Measurements from ENCODE around the gene IL17RC.

The IL17RC gene

DNA sequence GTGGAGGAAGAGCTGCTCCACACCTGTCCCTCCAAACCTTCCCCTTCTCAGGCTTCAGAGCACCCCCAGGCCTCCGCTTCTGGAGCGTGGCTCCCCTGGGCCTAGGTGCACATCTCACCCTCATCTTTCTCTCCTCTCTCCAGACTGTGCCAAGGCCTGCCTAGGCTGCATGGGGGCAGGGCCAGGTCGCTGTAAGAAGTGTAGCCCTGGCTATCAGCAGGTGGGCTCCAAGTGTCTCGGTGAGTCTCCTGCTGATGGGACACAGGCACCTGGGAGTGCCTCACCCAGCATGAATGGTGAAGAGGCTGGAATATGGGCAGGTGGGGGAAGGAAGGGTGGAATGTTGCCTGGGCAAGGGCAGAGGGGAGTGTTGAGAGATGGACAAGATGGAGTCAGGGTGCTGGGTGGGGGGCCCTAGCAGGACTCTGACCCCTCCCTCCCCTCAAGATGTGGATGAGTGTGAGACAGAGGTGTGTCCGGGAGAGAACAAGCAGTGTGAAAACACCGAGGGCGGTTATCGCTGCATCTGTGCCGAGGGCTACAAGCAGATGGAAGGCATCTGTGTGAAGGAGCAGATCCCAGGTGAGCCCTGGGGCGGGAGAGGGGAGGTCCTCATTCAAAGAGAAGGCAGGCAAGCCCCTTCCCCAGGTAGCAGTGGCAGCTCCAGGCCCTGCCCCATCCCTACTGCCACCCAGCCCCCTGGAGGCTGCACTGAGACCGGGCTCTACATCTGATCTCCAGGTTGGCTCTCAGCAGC, 26.2 kb downstream of the IL17RC start:
- in situ Hi-C loops (cut with MboI; ENCODE audit: low sequenced_read_pairs) = no loop called here

GRCh38 chr3:9944271-9944670, 27.4 kb downstream of the IL17RC start:
- in situ Hi-C loops (cut with MboI; ENCODE audit: low sequenced_read_pairs) = no loop called here

- in situ Hi-C loops (cut with MboI; ENCODE audit: low sequenced_read_pairs) = no loop called here
Observed at GRCh38 chr3:9945358-9945757, 28.5 kb downstream of the IL17RC start.

DNA sequence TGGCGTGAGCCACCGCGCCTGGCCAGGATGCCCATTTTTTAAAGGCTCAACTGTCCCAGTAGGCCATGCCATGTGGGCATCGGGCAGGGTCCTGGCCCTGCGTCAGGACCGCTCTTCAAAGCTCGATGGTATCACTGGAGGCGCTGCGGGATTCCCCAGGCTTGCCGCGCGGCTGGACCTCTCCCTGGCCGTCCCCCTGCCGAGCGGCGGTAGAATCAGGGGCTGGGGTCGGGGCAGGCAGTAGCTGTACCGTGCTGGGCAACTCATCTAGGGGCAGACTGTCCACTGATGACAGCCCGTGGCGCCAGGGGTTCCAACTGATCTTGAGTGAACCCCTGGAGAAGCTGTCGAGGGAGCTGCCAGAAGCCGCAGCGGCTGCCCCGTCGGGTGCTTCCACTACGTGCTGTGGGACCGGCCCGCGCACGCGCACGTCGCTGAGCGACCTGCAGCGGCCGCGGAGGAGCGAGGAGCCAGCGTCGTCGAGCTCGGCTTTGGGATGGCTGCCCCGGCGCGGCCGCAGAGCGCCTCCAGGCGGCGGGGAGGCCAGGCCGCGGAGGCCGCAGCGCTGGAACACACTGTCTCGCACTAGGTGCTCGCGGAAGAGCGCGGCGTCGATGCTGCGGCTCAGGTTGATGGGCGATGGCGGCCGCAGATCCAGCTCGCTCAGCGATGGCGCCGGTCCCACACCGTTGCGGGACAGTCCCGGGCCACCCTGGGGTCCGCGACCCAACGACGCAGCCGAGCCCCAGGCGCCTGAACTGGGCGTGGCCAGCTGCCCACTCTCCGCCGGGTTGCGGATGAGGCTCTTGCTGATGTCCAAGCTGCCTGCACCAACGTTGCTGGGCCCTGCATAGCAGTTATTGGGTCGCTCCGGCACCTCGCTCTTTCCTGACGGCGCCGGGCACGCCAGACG, 29.5 kb downstream of the IL17RC start:
- in situ Hi-C loops (cut with MboI; ENCODE audit: low sequenced_read_pairs) = no loop called here

DNA sequence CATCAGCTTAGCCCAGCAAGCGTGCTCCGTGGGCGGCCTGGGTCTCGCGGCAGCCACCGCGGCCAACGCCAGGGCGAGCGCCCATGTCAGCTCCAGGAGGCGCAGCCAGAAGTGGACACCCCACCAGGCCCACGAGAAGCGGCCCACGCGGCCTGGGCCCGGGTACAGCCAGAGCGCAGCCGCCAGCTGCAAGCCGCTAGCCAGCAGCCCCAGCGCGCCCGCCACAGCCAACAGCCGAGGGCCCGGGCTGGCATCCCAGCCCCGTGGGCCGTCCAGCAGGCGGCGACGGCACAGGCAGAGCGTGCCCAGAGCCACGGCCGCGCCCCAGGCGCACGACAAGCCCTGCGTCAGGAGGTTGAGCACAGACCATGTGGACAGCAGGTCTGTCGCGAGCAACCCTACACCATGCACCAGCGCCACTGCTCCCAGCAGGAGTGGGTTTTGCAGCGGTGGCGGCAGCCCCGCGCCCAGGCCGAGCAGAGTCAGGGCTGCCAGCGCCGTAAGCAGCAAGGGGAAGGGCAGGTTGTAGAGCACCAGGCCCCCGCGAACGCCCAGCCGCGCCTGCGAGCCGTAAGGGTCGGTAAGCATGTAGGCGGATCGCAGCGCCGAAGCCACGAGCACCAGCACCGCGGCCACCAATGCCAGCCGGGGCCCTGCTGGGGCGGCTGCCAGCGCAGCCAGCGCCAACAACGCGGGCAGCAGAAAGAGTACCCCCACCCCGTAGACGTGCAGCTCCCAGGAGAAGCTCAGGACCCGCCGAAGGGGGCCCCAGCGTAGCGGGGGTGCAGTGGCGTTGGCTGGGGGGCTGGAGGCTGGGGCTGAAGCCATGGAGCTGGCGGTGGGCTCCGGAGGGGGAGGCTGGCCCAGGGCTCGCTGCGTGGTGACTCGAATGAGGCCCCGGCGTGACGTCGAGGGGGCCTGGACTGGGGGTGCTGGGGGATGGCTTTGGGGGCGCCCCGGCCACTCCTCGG, 30.4 kb downstream of the IL17RC start:
- in situ Hi-C loops (cut with MboI; ENCODE audit: low sequenced_read_pairs) = no loop called here

DNA sequence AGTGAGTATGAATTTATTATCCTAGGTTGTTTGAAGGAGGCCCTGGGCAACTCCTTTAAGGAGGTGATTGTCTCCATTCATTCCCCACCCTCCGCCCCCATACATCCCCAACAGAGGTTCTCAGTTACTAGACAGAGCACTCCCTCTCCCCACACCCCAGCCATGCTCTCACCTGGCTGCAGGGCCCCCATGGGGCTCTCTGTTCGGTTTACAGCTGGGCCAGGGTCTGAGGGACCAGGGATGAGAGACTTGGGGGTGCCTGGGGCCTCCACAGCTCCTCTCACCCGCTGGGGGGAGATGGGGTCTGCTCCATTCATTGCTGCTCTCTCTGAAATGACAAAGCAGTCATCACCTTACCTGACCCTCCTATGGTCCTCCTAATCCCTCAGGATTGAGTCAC, 31.7 kb downstream of the IL17RC start:
- in situ Hi-C loops (cut with MboI; ENCODE audit: low sequenced_read_pairs) = no loop called here

- in situ Hi-C loops (cut with MboI; ENCODE audit: low sequenced_read_pairs) = no loop called here
Observed at GRCh38 chr3:9949115-9949514, 32.2 kb downstream of the IL17RC start.

DNA sequence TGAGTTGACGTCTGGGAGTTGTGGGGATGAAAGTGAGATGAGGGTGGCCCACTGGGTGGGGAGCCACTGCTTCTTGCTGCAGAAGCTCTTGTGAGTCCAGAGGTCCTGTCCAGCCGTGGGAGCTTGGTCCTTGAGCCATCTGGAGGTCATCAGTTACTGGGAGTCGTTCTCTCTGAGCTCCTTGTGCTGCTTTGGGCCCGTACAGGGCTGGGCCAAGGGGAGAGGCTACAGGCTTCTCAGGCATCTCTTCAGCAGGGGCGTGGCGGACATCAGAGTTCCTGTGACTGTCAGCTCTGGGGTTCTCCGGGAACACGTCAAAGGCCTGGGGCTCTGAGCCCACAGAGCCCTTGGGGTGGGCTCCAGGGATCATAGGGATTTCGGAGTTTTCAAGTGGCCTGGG, 32.7 kb downstream of the IL17RC start:
- in situ Hi-C loops (cut with MboI; ENCODE audit: low sequenced_read_pairs) = no loop called here

DNA sequence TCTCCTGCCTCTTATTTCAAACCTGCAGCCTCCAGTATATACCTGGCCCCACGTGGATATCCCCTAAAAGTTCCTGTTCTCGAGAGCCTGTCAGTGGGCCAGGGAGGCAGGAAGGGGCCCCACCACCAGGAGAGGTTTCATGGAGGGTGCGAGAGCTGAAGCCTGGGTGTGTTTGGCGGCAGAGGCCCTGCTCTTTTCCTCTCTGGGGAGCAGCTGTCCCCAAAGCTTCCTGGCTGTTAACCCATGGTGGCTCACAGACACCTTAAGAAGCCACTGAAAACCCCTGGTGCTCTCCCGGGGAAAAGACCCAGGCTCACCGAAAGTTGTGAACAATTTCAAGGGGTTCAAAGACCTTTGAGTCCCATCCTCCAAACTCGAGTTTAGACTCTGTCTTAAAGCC, 34.2 kb downstream of the IL17RC start:
- in situ Hi-C loops (cut with MboI; ENCODE audit: low sequenced_read_pairs) = no loop called here

DNA sequence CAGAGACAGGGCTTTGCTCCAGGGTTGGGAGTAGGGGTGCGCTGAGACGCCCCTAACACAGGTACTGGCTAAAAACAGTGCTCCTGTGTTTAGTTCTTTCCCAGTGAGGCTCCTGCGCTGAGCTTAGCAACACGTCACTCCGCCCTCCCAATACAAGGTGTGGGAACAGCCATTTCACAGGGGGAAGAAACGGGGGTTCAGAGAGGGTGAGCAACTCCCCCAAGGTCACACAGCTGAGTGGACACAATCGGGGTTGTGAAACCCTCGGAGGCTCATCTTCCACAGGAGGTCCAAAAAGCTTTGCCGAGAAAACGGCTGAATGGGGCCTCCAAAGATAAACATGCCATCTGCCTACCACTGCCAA, 34.7 kb downstream of the IL17RC start:
- in situ Hi-C loops (cut with MboI; ENCODE audit: low sequenced_read_pairs) = no loop called here

- in situ Hi-C loops (cut with MboI; ENCODE audit: low sequenced_read_pairs) = no loop called here
Observed at GRCh38 chr3:9951962-9952805, 35.3 kb downstream of the IL17RC start, which contains the start of gene PRRT3. TSS of gene PRRT3 (minus strand) at chr3:9952408. CDS start at chr3:9950115, 2,293 bp downstream.

DNA sequence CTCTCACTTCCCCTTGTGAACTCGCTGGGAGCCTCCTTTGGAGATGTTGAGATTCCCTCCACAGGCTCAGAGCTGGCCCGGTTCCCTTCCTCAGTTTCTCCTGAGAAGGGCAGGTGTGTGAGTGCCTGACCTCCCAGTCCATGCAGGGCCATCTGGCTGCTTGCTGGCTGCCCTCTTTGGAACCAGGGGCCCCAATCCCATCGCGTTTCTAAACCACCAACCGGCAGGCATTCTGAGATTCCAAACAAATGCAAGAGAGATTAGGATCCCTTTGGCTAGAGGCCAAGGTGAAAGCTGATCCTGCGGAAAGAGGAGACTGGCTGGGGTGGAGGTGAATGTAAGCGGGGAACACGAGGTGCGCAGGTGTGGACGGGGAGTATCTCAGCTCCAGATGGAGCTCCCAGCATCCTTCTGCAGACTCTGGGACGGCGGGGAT, 38.2 kb downstream of the IL17RC start:
- in situ Hi-C loops (cut with MboI; ENCODE audit: low sequenced_read_pairs) = no loop called here

DNA sequence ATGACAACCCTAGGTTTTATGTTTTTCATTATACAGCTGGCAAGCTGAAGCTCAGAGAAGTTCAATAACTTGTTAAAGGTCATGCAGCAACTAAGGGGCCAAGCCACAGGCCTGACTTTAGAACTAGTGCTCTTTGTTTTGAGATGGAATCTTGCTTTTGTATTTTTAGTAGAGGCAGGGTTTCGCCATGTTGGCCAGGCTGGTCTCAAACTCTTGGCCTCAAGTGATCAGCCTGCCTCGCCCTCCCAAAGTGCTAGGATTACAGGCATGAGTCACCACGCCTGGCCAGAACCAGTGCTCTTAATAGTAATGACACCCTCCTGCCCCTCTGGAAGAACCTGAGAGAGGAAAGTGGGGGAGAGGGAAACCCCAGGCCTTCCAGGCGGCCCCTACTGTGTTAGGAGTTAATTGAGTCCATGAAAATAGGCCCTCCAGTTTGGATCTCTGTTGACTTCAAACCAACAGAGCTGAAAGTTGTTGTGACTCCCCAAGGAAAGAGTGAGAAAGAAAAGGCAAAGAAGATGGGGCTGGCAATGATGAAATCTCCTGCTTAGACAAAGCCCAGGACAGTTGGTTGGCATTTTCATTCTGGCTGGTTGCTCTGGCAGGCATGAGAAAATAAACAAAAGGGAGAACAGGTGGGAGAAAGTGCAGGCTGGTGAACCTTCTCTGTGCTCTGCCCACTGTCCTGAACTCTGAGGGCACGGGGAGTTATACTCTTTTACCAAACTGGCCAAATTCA, 38.9 kb downstream of the IL17RC start:
- in situ Hi-C loops (cut with MboI; ENCODE audit: low sequenced_read_pairs) = no loop called here

- in situ Hi-C loops (cut with MboI; ENCODE audit: low sequenced_read_pairs) = no loop called here
Observed at GRCh38 chr3:9957214-9957613, 40.3 kb downstream of the IL17RC start.

DNA sequence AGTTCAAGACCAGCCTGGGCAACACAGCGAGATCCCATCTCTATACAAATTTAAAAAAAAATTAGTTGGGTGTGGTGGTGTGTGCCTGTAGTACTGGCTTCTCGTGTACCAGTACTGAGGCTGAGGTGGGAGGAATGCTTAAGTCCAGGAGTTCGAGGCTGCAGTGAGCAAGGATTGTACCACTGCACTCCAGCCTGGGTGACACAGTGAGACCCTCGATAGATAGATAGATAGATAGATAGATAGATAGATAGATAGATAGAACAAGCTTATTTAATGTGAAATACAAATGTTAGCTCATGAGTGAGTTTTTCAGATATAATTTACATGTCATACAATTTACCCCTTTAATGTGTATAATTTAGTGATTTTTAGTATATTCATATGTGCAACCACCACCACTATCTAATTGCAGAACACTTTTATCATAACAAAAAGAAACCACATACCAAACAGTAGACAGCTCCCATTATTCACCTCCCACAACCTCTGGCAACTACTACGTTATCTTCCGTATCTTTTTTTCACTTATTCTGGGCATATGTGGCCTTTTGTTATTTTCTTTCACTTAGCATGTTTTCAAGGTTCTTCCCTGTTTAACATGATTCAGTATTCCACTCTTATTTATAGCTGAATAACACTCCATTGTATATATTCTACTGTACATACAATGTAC, 48.4 kb downstream of the IL17RC start:
- in situ Hi-C loops (cut with MboI; ENCODE audit: low sequenced_read_pairs) = no loop called here

DNA sequence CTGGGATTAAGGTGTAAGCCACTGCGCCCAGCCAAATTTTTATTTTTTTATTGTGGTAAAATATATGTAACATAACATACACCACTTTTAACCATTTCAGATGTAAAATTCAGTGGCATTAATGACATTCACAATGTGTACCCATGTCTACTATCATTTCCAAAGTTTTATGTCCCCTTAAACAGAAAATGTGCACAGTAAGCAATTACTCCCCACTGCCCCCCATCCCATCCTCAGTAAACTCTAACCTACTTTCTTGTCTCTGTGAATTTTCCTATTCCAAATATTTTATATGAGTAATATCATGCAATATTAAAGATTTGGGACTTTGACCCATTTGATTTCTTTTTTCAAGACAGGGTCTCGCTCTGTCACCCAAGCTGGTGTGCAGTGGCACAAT, 49.9 kb downstream of the IL17RC start:
- in situ Hi-C loops (cut with MboI; ENCODE audit: low sequenced_read_pairs) = no loop called here

GRCh38 chr3:9969632-9970019, 52.7 kb downstream of the IL17RC start:
- in situ Hi-C loops (cut with MboI; ENCODE audit: low sequenced_read_pairs) = no loop called here

GRCh38 chr3:9970020-9970652, 53.2 kb downstream of the IL17RC start:
- in situ Hi-C loops (cut with MboI; ENCODE audit: low sequenced_read_pairs) = no loop called here

Data from hTERT RPE-1 (cell line).